Measurements from ENCODE around the gene ARCN1.

The ARCN1 gene

DNA sequence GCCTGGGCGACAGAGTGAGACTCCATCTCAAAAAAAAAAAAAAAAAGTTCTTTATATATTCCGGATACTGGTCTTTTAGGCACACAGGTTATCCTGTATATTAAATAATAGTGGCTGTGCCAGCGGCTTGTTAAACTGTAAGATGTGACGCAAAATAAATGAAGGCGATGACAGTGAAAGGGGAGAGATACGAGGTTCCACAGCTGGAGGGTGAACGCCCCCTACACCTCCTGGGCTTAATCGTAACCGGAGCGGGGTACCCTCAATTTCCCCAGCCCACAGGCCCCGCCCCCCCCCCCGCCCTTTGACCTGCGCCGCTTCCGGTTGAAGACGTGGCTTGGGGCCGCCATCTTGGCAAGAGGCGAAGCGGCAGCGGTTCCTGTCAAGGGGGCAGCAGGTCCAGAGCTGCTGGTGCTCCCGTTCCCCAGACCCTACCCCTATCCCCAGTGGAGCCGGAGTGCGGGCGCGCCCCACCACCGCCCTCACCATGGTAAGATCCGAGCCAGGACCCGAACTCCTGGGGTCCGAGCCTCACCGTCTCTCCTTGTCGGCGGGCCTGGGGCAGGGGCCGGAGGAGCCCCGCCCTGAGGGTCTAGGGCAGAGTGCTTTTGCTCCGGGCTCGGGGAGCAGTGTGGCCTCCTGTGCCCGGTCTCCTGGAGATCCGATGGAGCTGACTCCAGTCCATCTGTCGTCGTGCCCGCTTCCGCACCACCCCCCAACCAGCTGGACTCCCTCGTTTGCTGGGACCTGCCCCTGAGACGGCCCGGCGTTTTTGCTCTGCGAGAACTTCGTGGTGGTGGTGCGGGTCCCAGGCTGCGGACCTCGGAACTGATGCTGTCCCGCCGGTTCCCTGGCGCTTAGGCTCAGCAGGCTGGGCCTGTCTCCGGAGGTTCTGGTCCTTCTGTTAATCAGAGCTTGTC is at the start of gene ARCN1:
Gene ARCN1, plus strand, starts transcription at position 349 of the 920 bp plus-strand sequence. Its CDS starts 139 bp downstream, at position 488.
- in situ Hi-C loops (cut with MboI; ENCODE audit: low sequenced_read_pairs) = no loop called here

DNA sequence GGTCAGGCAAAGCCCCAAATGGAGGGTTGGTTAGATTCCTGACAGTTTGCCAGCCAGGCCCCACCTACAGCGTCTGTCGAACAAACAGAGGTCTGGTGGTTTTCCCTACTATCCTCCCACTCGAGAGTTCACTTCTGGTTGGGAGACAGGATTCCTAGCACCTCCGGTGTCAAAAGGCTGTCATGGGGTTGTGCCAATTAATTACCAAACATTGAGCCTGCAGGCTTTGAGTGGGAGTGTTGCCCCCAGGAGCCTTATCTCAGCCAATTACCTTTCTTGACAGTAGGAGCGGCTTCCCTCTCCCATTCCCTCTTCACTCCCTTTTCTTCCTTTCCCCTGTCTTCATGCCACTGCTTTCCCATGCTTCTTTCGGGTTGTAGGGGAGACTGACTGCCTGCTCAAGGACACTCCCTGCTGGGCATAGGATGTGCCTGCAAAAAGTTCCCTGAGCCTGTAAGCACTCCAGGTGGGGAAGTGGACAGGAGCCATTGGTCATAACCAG is 49.6 kb upstream of the ARCN1 start:
- in situ Hi-C loops (cut with MboI; ENCODE audit: low sequenced_read_pairs) = no loop called here

DNA sequence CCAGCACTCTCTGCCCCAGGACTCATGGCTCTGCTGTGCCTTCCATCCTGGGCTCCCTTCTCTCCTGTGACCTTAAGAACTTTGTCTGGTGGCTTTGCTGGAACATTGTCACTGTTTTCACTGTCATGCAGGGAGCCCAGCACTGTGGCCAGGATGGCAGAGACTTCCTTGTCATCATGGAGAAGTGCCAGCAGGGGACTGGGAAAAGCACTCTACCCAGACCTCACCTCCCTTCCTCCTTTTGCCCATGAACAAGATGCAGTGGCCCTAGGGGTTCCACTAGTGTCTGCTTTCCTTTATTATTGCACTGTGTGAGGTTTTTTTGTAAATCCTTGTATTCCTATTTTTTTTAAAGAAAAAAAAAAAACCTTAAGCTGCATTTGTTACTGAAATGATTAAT is 47.9 kb upstream of the ARCN1 start:
- in situ Hi-C loops (cut with MboI; ENCODE audit: low sequenced_read_pairs) = no loop called here

DNA sequence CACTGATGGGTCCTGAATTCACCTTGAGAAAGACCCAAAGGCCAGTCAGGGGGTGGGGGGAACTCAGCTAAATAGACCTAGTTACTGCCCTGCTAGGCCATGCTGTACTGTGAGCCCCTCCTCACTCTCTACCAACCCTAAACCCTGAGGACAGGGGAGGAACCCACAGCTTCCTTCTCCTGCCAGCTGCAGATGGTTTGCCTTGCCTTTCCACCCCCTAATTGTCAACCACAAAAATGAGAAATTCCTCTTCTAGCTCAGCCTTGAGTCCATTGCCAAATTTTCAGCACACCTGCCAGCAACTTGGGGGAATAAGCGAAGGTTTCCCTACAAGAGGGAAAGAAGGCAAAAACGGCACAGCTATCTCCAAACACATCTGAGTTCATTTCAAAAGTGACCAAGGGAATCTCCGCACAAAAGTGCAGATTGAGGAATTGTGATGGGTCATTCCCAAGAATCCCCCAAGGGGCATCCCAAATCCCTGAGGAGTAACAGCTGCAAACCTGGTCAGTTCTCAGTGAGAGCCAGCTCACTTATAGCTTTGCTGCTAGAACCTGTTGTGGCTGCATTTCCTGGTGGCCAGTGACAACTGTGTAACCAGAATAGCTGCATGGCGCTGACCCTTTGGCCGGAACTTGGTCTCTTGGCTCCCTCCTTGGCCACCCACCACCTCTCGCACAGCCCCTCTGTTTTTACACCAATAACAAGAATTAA is 47.3 kb upstream of the ARCN1 start:
- in situ Hi-C loops (cut with MboI; ENCODE audit: low sequenced_read_pairs) = no loop called here

DNA sequence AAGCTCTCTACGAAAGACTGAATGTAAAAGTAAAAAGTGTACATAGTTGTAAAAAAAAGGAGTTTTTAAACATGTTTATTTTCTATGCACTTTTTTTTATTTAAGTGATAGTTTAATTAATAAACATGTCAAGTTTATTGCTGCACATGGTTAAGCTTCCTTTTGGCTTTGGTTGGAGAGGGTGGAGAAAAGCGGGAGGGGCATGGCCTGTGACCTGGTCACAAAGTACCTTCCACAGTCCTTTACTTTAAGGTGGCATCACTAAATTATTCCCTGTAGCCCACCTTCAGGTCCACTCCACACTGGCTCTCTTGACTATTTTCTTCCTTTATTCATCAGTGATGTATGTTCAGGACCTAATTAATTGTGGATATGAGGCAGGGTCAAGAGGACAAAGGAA is 45.5 kb upstream of the ARCN1 start:
- in situ Hi-C loops (cut with MboI; ENCODE audit: low sequenced_read_pairs) = no loop called here

DNA sequence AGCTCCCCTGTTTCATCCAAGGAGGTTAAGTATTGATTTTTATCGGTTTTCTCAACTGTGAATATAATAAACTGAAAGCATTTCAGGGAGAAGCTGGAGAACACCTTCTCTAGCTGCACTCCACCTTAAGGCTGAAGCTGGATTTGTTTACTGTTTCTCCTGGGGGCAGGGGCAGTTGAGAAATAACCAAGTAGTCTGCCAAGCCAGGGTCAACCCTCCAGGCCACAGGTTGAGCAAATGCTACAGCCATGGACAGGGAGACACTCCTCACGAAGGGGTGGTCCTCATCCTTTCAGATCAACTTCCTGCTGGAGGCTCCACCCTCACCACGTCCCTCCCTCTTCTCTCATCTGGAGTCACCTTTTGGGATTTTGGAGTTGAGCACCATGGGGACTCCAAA is 45.1 kb upstream of the ARCN1 start, which contains the start of gene TTC36:
Gene TTC36, plus strand, starts transcription at position 366 of the 400 bp plus-strand sequence. Its CDS starts 21 bp downstream, at position 387.
- in situ Hi-C loops (cut with MboI; ENCODE audit: low sequenced_read_pairs) = no loop called here

DNA sequence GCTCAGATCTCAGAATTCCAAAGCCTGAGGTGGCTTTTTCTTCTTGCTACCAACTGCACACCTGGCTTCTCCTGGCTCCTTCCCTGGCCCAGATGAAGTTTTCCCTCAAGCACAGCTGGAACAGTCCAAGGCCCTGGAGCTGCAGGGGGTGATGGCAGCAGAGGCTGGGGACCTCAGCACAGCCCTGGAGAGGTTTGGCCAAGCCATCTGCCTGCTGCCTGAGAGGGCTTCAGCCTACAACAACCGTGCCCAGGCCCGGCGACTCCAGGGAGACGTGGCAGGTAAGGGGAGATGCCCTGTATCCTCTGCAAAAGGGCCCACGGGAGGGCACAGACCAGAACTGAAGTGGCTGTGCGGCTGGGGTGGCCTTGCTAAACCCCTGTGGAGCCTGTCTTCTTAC is 43.7 kb upstream of the ARCN1 start:
- in situ Hi-C loops (cut with MboI; ENCODE audit: low sequenced_read_pairs) = no loop called here

DNA sequence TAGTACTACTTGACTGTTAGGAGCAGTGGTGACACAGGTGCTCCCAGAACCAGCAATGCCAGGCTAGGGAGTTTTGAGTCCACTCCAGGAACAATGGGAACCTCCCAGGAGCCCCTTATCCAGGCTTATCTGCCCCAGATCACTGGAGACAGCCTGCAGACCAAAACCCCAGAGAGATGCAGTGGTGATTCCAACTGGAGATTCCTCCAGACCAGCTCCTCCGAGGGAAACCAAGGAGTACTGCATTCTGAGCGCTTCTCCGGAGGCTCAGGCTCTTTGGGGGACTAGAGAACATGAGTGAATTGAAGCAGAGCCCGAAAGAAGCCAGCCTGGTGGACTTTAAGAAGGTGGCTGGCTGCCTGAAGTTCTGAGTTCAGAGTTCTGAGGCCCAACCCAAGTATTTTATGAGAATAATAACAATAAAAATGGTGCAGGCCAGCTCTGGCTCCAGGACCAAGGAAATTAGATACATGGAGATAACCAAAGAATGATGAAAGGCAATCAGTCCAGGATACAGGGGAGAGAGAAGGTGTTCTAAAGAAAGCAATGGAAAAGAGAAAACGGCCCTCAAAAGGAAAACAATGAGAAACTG is 42.5 kb upstream of the ARCN1 start:
- in situ Hi-C loops (cut with MboI; ENCODE audit: low sequenced_read_pairs) = no loop called here

DNA sequence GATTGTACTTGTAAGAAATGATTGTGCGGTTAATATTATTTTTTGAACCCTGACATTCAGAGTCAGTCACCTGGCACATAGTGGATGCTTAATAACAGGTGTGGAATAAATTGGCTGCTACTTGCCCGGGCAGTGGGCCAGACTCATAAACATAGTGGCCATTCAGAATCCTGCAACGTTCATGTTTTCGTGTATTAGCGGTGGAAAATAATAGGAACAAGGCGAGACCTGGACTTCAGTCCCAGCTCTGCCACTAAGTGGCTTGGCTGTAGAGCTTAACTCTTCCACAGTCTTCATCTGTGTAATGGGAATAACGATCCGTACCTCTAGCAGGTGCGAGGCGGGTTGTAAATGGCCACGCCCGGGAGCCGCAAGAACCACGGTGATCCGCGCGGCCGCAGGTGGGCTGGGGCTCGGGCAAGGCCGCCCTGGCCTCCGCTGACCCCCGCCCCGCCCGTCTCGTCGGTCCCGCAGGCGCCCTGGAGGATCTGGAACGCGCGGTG is 42.0 kb upstream of the ARCN1 start:
- in situ Hi-C loops (cut with MboI; ENCODE audit: low sequenced_read_pairs) = no loop called here

DNA sequence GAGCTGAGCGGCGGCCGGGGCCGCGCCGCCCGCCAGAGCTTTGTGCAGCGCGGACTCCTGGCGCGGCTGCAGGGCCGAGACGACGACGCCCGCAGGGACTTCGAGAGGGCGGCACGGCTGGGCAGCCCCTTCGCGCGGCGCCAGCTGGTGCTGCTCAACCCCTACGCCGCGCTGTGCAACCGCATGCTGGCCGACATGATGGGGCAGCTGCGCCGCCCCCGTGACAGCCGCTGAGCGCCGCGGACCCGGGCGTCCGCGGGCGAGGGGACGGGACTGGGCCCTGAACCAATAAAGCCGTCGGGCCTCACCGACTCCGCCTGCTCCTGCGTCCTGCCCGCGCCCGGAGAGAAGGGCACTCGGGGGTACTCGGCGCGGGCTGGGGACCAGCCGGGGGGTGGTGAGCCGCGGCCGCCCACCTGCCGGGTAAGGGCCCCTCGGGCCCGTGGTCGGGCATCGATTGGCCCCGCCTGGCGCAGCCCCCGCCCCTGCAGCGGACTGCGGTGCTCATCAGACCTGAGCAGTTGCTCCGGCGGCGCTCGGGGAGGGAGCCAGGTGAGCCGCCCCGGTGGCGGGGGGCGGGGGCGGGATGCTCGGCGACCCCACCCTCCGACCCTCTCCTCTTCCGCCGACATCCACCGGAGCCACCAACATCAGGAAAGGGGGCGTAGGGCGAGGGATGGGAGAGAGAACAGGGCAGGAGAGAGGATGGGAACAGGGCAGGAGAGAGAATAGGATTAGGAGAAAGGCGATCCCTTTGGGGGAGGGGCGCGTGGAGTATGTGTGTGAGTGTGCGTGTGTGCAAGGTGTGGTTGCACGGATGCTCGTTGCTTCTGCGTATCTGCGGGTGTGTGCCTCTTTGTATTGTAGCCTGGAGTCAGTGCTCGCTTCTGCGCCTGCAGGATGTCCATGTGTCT is 41.3 kb upstream of the ARCN1 start, which contains the start of gene TMEM25:
Gene TMEM25, plus strand, starts transcription at position 510 of the 914 bp plus-strand sequence. CDS start 610 bp downstream, outside the sequence.
- in situ Hi-C loops (cut with MboI; ENCODE audit: low sequenced_read_pairs) = no loop called here

DNA sequence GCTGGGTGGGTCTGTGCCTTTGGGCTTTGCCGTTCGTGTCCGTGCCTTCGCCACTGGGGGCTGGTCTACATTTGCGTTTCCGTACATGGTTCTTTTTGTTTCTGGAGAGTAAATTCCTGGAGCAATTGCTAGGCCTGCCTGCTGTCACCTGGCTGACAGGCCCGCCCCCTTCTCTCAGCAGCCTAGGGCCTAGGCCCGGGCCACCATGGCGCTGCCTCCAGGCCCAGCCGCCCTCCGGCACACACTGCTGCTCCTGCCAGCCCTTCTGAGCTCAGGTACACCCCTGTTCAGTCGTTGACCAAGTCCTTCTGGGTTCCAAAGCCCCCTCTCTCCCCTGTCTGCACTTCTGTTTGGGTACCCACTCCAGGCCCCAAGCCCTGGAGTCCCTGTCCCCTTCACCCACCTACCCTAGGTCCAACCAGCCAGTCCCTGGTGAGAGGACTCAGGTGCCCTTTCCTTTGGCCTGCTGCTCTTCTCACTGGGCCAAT is 40.6 kb upstream of the ARCN1 start:
- in situ Hi-C loops (cut with MboI; ENCODE audit: low sequenced_read_pairs) = no loop called here

DNA sequence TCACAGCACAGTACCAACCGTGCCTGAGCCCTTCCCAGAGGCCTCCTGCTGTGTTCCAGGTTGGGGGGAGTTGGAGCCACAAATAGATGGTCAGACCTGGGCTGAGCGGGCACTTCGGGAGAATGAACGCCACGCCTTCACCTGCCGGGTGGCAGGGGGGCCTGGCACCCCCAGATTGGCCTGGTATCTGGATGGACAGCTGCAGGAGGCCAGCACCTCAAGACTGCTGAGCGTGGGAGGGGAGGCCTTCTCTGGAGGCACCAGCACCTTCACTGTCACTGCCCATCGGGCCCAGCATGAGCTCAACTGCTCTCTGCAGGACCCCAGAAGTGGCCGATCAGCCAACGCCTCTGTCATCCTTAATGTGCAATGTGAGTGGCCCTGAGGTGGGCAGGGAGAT is 40.1 kb upstream of the ARCN1 start:
- in situ Hi-C loops (cut with MboI; ENCODE audit: low sequenced_read_pairs) = no loop called here

DNA sequence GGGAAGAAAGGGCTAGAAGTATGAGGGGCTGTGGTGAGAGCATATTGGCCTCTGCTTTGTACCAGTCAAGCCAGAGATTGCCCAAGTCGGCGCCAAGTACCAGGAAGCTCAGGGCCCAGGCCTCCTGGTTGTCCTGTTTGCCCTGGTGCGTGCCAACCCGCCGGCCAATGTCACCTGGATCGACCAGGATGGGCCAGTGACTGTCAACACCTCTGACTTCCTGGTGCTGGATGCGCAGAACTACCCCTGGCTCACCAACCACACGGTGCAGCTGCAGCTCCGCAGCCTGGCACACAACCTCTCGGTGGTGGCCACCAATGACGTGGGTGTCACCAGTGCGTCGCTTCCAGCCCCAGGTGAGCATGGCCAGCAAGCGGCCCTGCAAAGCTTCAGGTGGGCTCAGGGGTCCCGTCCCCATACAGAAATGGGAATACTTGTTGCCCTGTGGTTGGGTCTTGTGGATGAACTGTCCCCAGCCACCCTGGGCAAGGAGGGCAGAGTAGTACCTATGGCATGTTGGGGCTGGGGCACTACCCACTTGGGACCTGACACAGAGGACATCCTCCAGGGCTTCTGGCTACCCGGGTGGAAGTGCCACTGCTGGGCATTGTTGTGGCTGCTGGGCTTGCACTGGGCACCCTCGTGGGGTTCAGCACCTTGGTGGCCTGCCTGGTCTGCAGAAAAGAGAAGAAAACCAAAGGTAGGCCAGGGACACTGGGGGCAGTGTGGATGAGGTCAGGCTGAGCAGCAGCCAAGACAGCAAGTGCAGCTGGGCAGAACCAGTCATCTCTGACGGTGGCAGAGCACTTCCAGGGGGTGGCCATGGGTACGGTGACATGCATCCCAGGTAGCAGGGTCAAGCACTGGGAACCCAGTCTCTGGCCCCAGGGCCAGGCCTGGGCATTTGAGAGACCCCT is 39.1 kb upstream of the ARCN1 start:
- in situ Hi-C loops (cut with MboI; ENCODE audit: low sequenced_read_pairs) = no loop called here

DNA sequence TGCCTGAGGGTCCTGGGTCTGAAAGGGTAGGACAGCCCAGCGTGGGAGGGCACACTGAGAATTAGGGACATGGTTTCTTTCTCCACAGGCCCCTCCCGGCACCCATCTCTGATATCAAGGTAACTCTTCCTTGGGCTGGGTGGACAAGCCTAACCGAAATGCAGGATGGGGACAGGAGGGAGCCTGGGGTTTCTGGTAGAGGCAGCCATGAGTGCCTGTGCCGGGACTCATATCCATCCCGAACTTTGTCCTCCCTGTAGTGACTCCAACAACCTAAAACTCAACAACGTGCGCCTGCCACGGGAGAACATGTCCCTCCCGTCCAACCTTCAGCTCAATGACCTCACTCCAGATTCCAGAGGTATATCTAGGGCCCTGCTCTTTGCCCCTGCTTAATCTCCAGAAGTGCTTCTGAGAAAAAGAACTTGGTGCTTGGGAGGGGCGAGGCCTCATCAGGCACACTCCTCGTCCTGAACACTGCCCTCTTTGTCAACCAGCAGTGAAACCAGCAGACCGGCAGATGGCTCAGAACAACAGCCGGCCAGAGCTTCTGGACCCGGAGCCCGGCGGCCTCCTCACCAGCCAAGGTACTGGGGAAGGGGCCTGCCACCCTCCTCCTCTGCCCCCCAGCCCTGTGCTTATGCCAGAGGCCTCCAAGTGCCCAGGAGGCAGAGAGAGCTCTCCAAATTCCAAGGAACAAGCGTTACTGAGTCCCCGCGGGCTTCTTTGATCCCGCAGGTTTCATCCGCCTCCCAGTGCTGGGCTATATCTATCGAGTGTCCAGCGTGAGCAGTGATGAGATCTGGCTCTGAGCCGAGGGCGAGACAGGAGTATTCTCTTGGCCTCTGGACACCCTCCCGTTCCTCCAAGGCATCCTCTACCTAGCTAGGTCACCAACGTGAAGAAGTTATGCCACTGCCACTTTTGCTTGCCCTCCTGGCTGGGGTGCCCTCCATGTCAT is 38.2 kb upstream of the ARCN1 start:
- in situ Hi-C loops (cut with MboI; ENCODE audit: low sequenced_read_pairs) = no loop called here

DNA sequence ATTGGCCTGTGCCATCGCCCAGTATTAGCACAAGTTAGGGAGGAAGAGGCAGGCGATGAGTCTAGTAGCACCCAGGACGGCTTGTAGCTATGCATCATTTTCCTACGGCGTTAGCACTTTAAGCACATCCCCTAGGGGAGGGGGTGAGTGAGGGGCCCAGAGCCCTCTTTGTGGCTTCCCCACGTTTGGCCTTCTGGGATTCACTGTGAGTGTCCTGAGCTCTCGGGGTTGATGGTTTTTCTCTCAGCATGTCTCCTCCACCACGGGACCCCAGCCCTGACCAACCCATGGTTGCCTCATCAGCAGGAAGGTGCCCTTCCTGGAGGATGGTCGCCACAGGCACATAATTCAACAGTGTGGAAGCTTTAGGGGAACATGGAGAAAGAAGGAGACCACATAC is 36.9 kb upstream of the ARCN1 start:
- in situ Hi-C loops (cut with MboI; ENCODE audit: low sequenced_read_pairs) = no loop called here

DNA sequence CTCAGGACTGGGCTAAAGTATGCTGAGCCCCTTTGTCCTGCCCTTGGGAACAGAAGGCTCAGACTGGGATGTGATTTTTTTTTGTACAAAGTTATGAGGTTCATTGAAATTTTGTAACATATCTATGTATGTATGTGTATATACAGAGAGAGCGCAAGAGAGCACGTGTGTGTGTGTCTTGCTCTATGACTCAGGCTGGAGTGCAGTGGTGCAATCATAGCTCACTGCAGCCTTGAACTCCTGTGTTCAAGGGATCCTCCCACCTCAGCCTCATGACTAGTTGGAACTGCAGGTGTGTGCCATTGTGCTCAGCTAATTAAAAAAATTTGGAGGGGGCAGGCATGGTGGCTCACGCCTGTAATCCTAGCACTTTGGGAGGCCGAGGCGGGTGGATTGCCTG is 35.5 kb upstream of the ARCN1 start:
- in situ Hi-C loops (cut with MboI; ENCODE audit: low sequenced_read_pairs) = no loop called here

DNA sequence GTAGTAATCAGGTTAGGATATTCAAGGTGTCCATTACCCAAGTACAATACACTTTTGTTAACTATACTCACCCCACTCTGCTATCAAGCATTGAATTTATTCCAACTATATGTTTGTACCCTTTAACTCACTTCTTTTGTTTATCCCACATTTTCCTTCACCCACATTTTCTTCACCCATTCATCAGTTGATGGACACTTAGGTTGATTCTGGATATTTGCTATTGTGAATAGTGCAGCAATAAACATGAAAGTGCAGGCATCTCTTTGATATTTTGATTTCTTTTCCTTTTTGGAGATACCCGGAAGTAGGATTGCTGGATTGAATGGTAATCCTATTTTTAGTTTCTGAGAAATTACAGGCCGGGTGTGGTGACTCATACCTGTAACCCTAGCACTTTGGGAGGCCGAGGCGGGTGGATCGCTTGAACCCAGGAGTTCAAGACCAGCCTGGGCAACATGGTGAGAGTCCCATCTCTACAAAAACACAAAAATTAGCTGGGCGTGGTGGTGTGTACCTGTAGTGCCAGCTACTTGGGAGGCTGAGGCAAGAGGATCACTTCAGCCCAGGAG is 34.7 kb upstream of the ARCN1 start:
- in situ Hi-C loops (cut with MboI; ENCODE audit: low sequenced_read_pairs) = no loop called here
